Stimulated activated effector memory CD8-positive, alpha-beta T cell treated with anti-CD3 and anti-CD28 coated beads, Interleukin-12 subunit alpha, Interleukin-12 subunit beta, amount 100 ng/mL, for 72 hours (primary cell): ENCODE data around the gene RAB25.
A peak's percentile ranks its signal among the peaks of the same experiment; 100 is the strongest.

Experiments
- ATAC-seq: fragments of 150-1000 bp; cut with Tn5 transposase; 2 replicates; pipeline ENCODE4 v1.10.0; 2021
- DNase-seq, 2 donors: peaks; one replicate each; pipeline ENCODE4 v3.0.0; 2021 to 2022; ENCODE audit warnings: low spot score in 2 of 2
- H3K27ac Mint-ChIP-seq: one replicate; pipeline ENCODE4 v1.8.0; 2022; ENCODE audit warnings: mild to moderate bottlenecking, mixed read lengths
- H3K36me3 Mint-ChIP-seq: one replicate; pipeline ENCODE4 v1.8.0; 2022; ENCODE audit warnings: mild to moderate bottlenecking, mixed read lengths
- H3K4me1 Mint-ChIP-seq: one replicate; pipeline ENCODE4 v1.8.0; 2022; ENCODE audit warnings: mixed read lengths
- H3K4me3 Mint-ChIP-seq: one replicate; pipeline ENCODE4 v1.8.0; 2022; ENCODE audit warnings: mild to moderate bottlenecking, mixed read lengths
- H3K9me3 Mint-ChIP-seq: one replicate; pipeline ENCODE4 v1.8.0; 2022; ENCODE audit warnings: mixed read lengths

The RAB25 gene

GRCh38 chr1:156050376-156050775 is 10.6 kb upstream of the RAB25 start:
- Mint-ChIP-seq H3K27ac (no peak overlapping the region), H3K4me3 (no peak overlapping the region), H3K9me3 (no peaks in the 10 kb centered on the region), H3K36me3 (peaks cover 56% of the 10 kb centered on the region), H3K4me1 (peaks cover 20% of the 10 kb centered on the region)
- no peak for DNase-seq
- ATAC-seq, result no peak

GRCh38 chr1:156051011-156051725 is 9.8 kb upstream of the RAB25 start:
- Mint-ChIP-seq H3K4me1 (peaks cover 25% of the 10 kb centered on the region), H3K27ac (no peak overlapping the region), H3K4me3 (no peak overlapping the region), H3K9me3 (no peaks in the 10 kb centered on the region), H3K36me3 (peaks cover 54% of the 10 kb centered on the region)
- ATAC-seq, result no peak
- no peak for DNase-seq

GRCh38 chr1:156052862-156053767 is 7.8 kb upstream of the RAB25 start:
- Mint-ChIP-seq H3K36me3 (peaks cover 55% of the 10 kb centered on the region), H3K9me3 (no peaks in the 10 kb centered on the region), H3K4me3 (peak overlapping the region; percentile 97), H3K4me1 (peaks cover 29% of the 10 kb centered on the region), H3K27ac (peak overlapping the region; percentile 85)
- peak; percentile 49 for ATAC-seq
- DNase-seq, result peak; percentile 48 to 83

GRCh38 chr1:156053768-156054499 is 7.0 kb upstream of the RAB25 start, which contains the start of gene UBQLN4:
Gene UBQLN4 (minus strand): TSS chr1:156053798. CDS start chr1:156053701, 97 bp downstream.
- H3K36me3 Mint-ChIP-seq, result peaks cover 53% of the 10 kb centered on the region
- H3K4me1 Mint-ChIP-seq, result peaks cover 29% of the 10 kb centered on the region
- peak within 1 kb of the TSS; percentile 91 for H3K27ac Mint-ChIP-seq
- peak; percentile 74 for ATAC-seq
- no peaks in the 10 kb centered on the region for H3K9me3 Mint-ChIP-seq
- peak within 1 kb of the TSS; percentile 97 for H3K4me3 Mint-ChIP-seq
- peak; percentile 84 to 92 for DNase-seq

- peaks cover 53% of the 10 kb centered on the region for H3K36me3 Mint-ChIP-seq
- no peaks in the 10 kb centered on the region for H3K9me3 Mint-ChIP-seq
- ATAC-seq (peak; percentile 83), DNase-seq (peak; percentile 92 to 98)
- H3K27ac Mint-ChIP-seq, result peak within 1 kb of the TSS; percentile 91
- peaks cover 25% of the 10 kb centered on the region for H3K4me1 Mint-ChIP-seq
- H3K4me3 Mint-ChIP-seq, result peak within 1 kb of the TSS; percentile 97
Observed at GRCh38 chr1:156054500-156055280, 6.3 kb upstream of the RAB25 start, which contains the start of gene LAMTOR2. Gene LAMTOR2 (plus strand): TSS chr1:156054782. CDS start chr1:156054890, 108 bp downstream.

- peak overlapping the region; percentile 91 for H3K27ac Mint-ChIP-seq
- no peaks in the 10 kb centered on the region for H3K9me3 Mint-ChIP-seq
- DNase-seq (no peak), ATAC-seq (no peak)
- H3K36me3 Mint-ChIP-seq, result peaks cover 50% of the 10 kb centered on the region
- peaks cover 19% of the 10 kb centered on the region for H3K4me1 Mint-ChIP-seq
- peak overlapping the region; percentile 97 for H3K4me3 Mint-ChIP-seq
Observed at GRCh38 chr1:156055281-156056048, 5.5 kb upstream of the RAB25 start.

GRCh38 chr1:156056326-156056849 is 4.6 kb upstream of the RAB25 start:
- Mint-ChIP-seq H3K4me3 (no peak overlapping the region), H3K4me1 (peaks cover 25% of the 10 kb centered on the region), H3K36me3 (peaks cover 50% of the 10 kb centered on the region), H3K9me3 (no peaks in the 10 kb centered on the region), H3K27ac (no peak overlapping the region)
- DNase-seq (no peak), ATAC-seq (no peak)

GRCh38 chr1:156062189-156062588 is 1.2 kb downstream of the RAB25 start:
- no peak for ATAC-seq
- Mint-ChIP-seq H3K4me1 (peaks cover 25% of the 10 kb centered on the region), H3K27ac (no peak overlapping the region), H3K9me3 (no peaks in the 10 kb centered on the region), H3K4me3 (no peak overlapping the region), H3K36me3 (peaks cover 24% of the 10 kb centered on the region)
- no peak for DNase-seq

- DNase-seq (no peak), ATAC-seq (no peak)
- Mint-ChIP-seq H3K27ac (no peak overlapping the region), H3K9me3 (no peaks in the 10 kb centered on the region), H3K4me3 (no peak overlapping the region), H3K36me3 (peaks cover 9% of the 10 kb centered on the region), H3K4me1 (peaks cover 25% of the 10 kb centered on the region)
Observed at GRCh38 chr1:156063997-156064285, 3.0 kb downstream of the RAB25 start.

GRCh38 chr1:156064615-156065014 is 3.7 kb downstream of the RAB25 start:
- Mint-ChIP-seq H3K27ac (no peak overlapping the region), H3K4me1 (peaks cover 25% of the 10 kb centered on the region), H3K4me3 (no peak overlapping the region), H3K36me3 (peaks cover 3% of the 10 kb centered on the region), H3K9me3 (no peaks in the 10 kb centered on the region)
- ATAC-seq (peak; percentile 72), DNase-seq (no peak)

- H3K9me3 Mint-ChIP-seq, result no peaks in the 10 kb centered on the region
- peaks cover 25% of the 10 kb centered on the region for H3K4me1 Mint-ChIP-seq
- H3K36me3 Mint-ChIP-seq, result no peaks in the 10 kb centered on the region
- DNase-seq (no peak), ATAC-seq (peak; percentile 81)
- H3K4me3 Mint-ChIP-seq, result no peak overlapping the region
- H3K27ac Mint-ChIP-seq, result no peak overlapping the region
Observed at GRCh38 chr1:156065212-156065611, 4.3 kb downstream of the RAB25 start.

- ATAC-seq (no peak), DNase-seq (no peak)
- Mint-ChIP-seq H3K4me1 (peaks cover 24% of the 10 kb centered on the region), H3K36me3 (no peaks in the 10 kb centered on the region), H3K9me3 (no peaks in the 10 kb centered on the region), H3K27ac (no peak overlapping the region), H3K4me3 (no peak overlapping the region)
Observed at GRCh38 chr1:156065871-156066270, 4.9 kb downstream of the RAB25 start.

GRCh38 chr1:156067262-156067661 is 6.3 kb downstream of the RAB25 start:
- H3K36me3 Mint-ChIP-seq, result no peaks in the 10 kb centered on the region
- peaks cover 19% of the 10 kb centered on the region for H3K4me1 Mint-ChIP-seq
- H3K9me3 Mint-ChIP-seq, result no peaks in the 10 kb centered on the region
- no peak overlapping the region for H3K4me3 Mint-ChIP-seq
- ATAC-seq (no peak), DNase-seq (no peak)
- H3K27ac Mint-ChIP-seq, result no peak overlapping the region
